ENCODE results near the gene USP9X. TPM values are rescaled to one million over a fixed set of nuclear protein-coding genes. Genes with fewer than 3 reads are reported as not detected.
"Not testable (repeated sequence)": the region's sequence is repeated elsewhere in the genome, so short reads cannot be mapped to it uniquely, and the experiment has no call there.

The USP9X gene
- total RNA-seq, 1 donor from 2014 or later: 68.3 TPM

DNA sequence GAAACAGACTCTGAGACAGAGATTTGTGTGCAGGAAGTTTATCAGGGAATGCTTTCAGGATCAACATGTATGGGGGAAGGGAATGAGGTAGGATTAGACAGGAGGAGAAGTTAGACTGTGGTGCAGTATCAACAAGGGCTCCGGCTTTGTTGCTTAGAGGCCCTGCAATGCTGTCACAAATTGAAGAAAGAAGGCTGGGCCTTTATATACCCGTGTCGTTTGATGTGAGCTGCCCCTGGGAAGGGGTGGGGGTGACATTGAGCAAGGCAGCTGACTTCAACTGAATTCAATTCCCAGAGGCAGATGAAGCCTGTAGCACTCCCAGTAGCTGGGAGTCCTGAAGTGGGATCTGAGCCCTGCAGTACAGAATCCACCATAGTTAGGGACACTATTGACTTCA lies 29.5 kb upstream of the USP9X start:
- Mint-ChIP-seq H3K36me3 (ENCODE audit: low read depth) (no peaks in the 10 kb centered on the region), H3K4me3 (no peak overlapping the region), H3K27me3 (no peaks in the 10 kb centered on the region), H3K27ac (no peak overlapping the region), H3K9me3 (no peaks in the 10 kb centered on the region), H3K4me1 (no peaks in the 10 kb centered on the region)
- ChIA-PET POLR2A (no interaction called here), CTCF (no interaction called here)
- TF ChIP-seq, protein P1, sequence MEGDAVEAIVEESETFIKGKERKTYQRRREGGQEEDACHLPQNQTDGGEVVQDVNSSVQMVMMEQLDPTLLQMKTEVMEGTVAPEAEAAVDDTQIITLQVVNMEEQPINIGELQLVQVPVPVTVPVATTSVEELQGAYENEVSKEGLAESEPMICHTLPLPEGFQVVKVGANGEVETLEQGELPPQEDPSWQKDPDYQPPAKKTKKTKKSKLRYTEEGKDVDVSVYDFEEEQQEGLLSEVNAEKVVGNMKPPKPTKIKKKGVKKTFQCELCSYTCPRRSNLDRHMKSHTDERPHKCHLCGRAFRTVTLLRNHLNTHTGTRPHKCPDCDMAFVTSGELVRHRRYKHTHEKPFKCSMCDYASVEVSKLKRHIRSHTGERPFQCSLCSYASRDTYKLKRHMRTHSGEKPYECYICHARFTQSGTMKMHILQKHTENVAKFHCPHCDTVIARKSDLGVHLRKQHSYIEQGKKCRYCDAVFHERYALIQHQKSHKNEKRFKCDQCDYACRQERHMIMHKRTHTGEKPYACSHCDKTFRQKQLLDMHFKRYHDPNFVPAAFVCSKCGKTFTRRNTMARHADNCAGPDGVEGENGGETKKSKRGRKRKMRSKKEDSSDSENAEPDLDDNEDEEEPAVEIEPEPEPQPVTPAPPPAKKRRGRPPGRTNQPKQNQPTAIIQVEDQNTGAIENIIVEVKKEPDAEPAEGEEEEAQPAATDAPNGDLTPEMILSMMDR (IDR thresholded peaks at IDR 0.05): no peak
- DNase-seq: no peak
- ATAC-seq (ENCODE audit: low read depth): no peak
- intact Hi-C loops (cut with micrococcal nuclease): no loop called here

DNA sequence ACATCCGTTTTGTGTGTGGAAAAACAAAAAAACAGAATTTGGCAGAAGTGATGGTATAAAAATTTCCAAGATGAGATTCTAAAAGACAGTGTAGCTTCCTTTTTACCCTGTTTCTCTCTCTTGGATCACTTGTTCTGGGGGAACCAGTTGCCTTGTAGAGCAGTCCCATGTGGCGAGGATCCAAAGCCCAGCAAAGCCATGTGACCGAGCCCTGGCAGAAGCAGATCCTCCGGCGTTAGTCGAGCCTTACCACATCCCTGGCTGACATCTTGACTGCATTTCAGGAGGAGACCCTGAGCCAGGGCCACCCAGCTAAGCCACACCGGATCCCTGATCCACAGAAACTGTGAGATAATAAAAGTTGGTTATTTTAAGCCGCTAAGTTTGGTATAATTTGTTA lies 22.0 kb upstream of the USP9X start:
- H3K36me3 Mint-ChIP-seq (ENCODE audit: low read depth); ATAC-seq (ENCODE audit: low read depth); H3K4me1 Mint-ChIP-seq; DNase-seq; H3K4me3 Mint-ChIP-seq; H3K27ac Mint-ChIP-seq; CTCF ChIA-PET; POLR2A ChIA-PET; H3K27me3 Mint-ChIP-seq; intact Hi-C loops (cut with micrococcal nuclease); H3K9me3 Mint-ChIP-seq: not testable (repeated sequence)

DNA sequence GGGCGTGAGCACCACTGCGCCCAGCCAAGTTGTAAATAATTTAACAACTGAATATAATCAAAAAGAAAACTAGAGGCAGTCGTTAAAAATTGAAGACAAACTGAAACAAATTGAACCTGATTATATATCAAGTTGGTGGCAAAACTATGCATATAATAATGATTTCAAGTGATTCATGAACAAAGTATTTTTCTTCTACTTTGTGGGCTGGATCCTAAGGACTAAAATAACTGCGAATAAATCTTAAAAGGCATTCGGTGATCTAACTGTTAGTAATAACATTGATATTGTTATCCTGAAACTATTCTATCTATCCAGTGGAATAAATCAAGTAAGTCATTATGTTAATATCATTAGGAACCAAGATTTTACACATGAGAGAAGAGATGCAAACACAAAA lies 21.2 kb upstream of the USP9X start:
- H3K4me3 Mint-ChIP-seq: no peak overlapping the region
- TF ChIP-seq, protein P1 (IDR thresholded peaks at IDR 0.05): no peak

DNA sequence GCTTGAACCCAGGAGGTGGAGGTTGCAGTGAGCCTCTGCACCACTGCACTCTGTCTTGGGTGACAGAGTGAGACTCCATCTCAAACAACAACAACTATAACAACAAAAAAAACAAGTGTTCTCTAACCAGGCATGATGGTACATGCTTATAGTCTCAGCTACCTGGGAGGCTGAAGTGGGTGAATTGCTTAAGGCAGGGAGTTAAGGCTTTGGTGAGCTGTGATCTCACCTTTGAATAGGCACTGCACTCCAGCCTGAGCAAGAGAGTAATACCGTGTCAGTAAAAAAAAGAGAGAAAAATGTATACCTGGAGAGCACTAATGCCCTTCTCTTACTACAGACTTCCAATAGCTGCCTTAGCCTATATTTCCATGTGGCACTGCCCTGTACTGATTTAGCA lies 18.9 kb upstream of the USP9X start:
- Mint-ChIP-seq H3K4me1 (no peaks in the 10 kb centered on the region), H3K36me3 (ENCODE audit: low read depth) (no peaks in the 10 kb centered on the region), H3K27ac (no peak overlapping the region), H3K9me3 (no peaks in the 10 kb centered on the region), H3K27me3 (no peaks in the 10 kb centered on the region), H3K4me3 (no peak overlapping the region)
- ChIA-PET CTCF (interaction anchor here (0.6 kb wide), 1 partner anchor 146 kb away, joined by 3 read pairs; no protein-coding TSS in a partner anchor), POLR2A (interaction anchor here (0.7 kb wide), 1 partner anchor 19 kb away, joined by 3 read pairs; the partner anchor contains the start of gene USP9X)
- ATAC-seq (ENCODE audit: low read depth) (no peak), DNase-seq (no peak)
- TF ChIP-seq, protein P1 (IDR thresholded peaks at IDR 0.05): no peak
- intact Hi-C loops (cut with micrococcal nuclease): no loop called here

More for the DNA sequence above, 21.2 kb upstream of the USP9X start:
- no peaks in the 10 kb centered on the region for H3K4me1 Mint-ChIP-seq
- ChIA-PET POLR2A (no interaction called here), CTCF (no interaction called here)
- H3K9me3 Mint-ChIP-seq: no peaks in the 10 kb centered on the region
- H3K36me3 Mint-ChIP-seq (ENCODE audit: low read depth): no peaks in the 10 kb centered on the region
- no peak for DNase-seq
- H3K27me3 Mint-ChIP-seq: no peaks in the 10 kb centered on the region
- intact Hi-C loops (cut with micrococcal nuclease): no loop called here
- no peak overlapping the region for H3K27ac Mint-ChIP-seq
- ATAC-seq (ENCODE audit: low read depth): no peak

DNA sequence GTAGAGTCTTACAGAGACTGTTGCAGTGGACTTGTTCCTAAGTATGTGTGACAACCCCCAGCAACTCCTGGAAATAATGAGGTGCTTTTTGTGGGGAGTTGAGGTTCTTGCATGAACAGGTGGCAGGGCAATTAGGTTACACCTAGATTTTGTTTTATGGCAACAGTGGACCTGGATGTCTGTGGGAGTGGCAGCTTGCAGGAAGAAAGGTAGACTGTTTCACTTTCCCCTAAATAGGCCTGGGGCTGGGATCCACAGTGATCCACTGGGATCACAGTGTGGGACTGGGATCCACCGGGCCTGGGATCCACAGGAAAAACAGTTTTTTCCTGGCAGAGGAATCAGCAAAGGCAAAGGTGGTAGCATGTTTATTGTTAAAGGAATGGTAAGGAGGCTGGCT lies 18.3 kb upstream of the USP9X start:
- no peak overlapping the region for H3K4me3 Mint-ChIP-seq
- TF ChIP-seq, protein P1 (IDR thresholded peaks at IDR 0.05): no peak
- DNase-seq (no peak), ATAC-seq (ENCODE audit: low read depth) (no peak)
- H3K9me3 Mint-ChIP-seq: no peaks in the 10 kb centered on the region
- H3K36me3 Mint-ChIP-seq (ENCODE audit: low read depth): no peaks in the 10 kb centered on the region
- no peak overlapping the region for H3K27ac Mint-ChIP-seq
- POLR2A ChIA-PET: interaction anchor here (0.7 kb wide), 1 partner anchor 18 kb away, joined by 3 read pairs; the partner anchor contains the start of gene USP9X
- H3K27me3 Mint-ChIP-seq: no peaks in the 10 kb centered on the region
- H3K4me1 Mint-ChIP-seq: no peaks in the 10 kb centered on the region
- intact Hi-C loops (cut with micrococcal nuclease): no loop called here
- CTCF ChIA-PET: interaction anchor here (0.6 kb wide), 1 partner anchor 146 kb away, joined by 3 read pairs; no protein-coding TSS in a partner anchor

DNA sequence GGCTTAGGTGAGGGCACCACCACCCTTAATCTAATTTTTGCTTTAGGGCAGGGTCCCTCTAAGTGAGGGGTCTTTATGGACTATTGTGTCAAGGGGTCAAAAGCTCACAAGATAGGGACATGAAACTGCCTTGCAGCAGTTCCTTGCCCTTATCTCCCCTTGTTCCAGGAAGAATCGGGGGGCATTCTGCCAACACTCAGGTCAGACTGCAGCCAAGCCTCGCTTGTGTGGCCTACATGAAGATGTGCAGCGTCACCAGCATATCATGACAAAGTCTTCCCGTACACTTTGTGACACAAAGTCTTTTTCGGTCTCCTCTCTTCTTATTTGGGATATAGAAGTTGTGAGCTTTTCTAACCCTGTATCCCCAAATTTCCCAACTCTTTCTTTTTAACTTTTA lies 17.5 kb upstream of the USP9X start:
- CTCF ChIA-PET: no interaction called here
- Mint-ChIP-seq H3K27me3 (no peaks in the 10 kb centered on the region), H3K4me3 (no peak overlapping the region), H3K9me3 (no peaks in the 10 kb centered on the region), H3K27ac (no peak overlapping the region), H3K36me3 (ENCODE audit: low read depth) (no peaks in the 10 kb centered on the region), H3K4me1 (no peaks in the 10 kb centered on the region)
- ATAC-seq (ENCODE audit: low read depth) (no peak), DNase-seq (no peak)
- POLR2A ChIA-PET: no interaction called here
- intact Hi-C loops (cut with micrococcal nuclease): no loop called here
- TF ChIP-seq, protein P1 (IDR thresholded peaks at IDR 0.05): no peak

Data from activated B cell treated with CpG ODN at 0.5 μM for 24 hours (primary cell).